ENCODE data around the gene COMMD8. TPM values are rescaled to one million over a fixed set of nuclear protein-coding genes. Genes with fewer than 3 reads are reported as not detected.

The COMMD8 gene
- total RNA-seq, 2 donors from 2014 or later, result 7.5 to 18.4 TPM

DNA sequence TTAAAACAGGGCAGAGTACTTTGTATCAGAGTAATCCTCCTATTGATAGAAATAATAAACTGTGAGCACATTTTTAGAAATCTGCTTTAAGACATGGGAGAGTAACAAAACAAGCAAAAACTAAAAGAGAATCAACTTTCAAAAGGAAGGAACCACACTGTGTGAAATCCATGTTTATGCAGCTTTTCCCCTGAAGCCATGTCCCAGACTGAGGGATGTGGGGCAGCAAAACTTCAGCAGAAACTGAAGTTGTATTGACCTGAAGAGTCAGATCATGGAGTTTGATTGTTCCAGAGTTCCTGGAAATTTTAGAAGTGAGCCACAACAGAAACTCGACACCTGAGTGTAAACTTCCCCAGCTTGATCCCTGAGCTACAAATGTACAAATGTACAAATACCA lies 53.2 kb downstream of the COMMD8 start:
- DNase-seq (ENCODE audit: low spot score) (no peak), ATAC-seq (ENCODE audit: insufficient number of reproducible peaks, low FRiP score, low read depth) (no peak)
- TF ChIP-seq, protein P1, sequence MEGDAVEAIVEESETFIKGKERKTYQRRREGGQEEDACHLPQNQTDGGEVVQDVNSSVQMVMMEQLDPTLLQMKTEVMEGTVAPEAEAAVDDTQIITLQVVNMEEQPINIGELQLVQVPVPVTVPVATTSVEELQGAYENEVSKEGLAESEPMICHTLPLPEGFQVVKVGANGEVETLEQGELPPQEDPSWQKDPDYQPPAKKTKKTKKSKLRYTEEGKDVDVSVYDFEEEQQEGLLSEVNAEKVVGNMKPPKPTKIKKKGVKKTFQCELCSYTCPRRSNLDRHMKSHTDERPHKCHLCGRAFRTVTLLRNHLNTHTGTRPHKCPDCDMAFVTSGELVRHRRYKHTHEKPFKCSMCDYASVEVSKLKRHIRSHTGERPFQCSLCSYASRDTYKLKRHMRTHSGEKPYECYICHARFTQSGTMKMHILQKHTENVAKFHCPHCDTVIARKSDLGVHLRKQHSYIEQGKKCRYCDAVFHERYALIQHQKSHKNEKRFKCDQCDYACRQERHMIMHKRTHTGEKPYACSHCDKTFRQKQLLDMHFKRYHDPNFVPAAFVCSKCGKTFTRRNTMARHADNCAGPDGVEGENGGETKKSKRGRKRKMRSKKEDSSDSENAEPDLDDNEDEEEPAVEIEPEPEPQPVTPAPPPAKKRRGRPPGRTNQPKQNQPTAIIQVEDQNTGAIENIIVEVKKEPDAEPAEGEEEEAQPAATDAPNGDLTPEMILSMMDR (IDR thresholded peaks at IDR 0.05), result no peak
- Histone ChIP-seq H3K36me3 (no peaks in the 10 kb centered on the region), H3K9me3 (no peaks in the 10 kb centered on the region), H3K27me3 (replicated peaks; ENCODE audit: insufficient read depth) (no peaks in the 10 kb centered on the region), H3K4me3 (no peak overlapping the region), H3K27ac (no peak overlapping the region), H3K4me1 (ENCODE audit: control insufficient read depth in 1 of 2, low read depth in 2 of 2) (no peaks in the 10 kb centered on the region)

DNA sequence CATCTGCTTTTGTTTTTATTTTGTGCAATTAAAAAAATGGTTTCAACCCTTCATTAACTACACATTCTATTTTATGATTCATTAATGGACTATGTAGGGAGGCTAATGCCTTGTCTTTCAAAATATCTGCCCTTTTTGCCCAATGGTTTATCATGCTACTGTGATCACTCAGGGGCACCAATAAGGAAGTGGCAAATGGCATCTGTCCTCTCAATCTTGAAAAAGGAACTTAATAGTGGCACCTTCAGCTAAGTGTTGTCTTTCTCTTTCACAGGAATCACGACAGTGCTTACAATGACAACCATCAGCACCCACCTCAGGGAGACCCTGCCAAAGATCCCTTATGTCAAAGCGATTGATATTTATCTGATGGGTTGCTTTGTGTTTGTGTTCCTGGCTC lies 57.1 kb downstream of the COMMD8 start:
- H3K4me1 ChIP-seq (ENCODE audit: control insufficient read depth in 1 of 2, low read depth in 2 of 2), result no peaks in the 10 kb centered on the region
- no peak overlapping the region for H3K27ac ChIP-seq
- no peak overlapping the region for H3K4me3 ChIP-seq
- DNase-seq (ENCODE audit: low spot score), result no peak
- TF ChIP-seq, protein P1 (IDR thresholded peaks at IDR 0.05), result no peak
- no peak for ATAC-seq (ENCODE audit: insufficient number of reproducible peaks, low FRiP score, low read depth)
- no peaks in the 10 kb centered on the region for H3K9me3 ChIP-seq
- H3K27me3 ChIP-seq (replicated peaks; ENCODE audit: insufficient read depth), result no peaks in the 10 kb centered on the region
- H3K36me3 ChIP-seq, result no peaks in the 10 kb centered on the region

Other genes with a start within 250 kb of the COMMD8 start
- gene ATP10D, start 21.6 kb upstream of the COMMD8 start, total RNA-seq, result 10 to 100 TPM; 54.2 to 96.1 TPM